Keratinocyte (primary cell): Measurements from ENCODE around the gene PTPRN2. TPM values are rescaled to one million over a fixed set of nuclear protein-coding genes. Genes with fewer than 3 reads are reported as not detected.

ENCODE experiments used
- DNase-seq: peaks from one replicate; pipeline ENCODE4 v3.0.0-alpha.2; 2011; ENCODE audit warnings: low read depth, missing footprints, low spot score
- FAIRE-seq: peaks from 2 replicates; lab custom pipeline; 2011; peaks lifted over from hg19 to GRCh38; lab: Jason Lieb, UNC
- H2AFZ ChIP-seq: 2 replicates; pipeline ENCODE4 v1.6.0; 2012; ENCODE audit warnings: low read length, control low read depth, inconsistent platforms; ENCODE audit not compliant: control insufficient read depth
- H3K27ac ChIP-seq: 2 replicates; pipeline ENCODE4 v1.5.1; 2011; ENCODE audit warnings: low read length; ENCODE audit not compliant: control insufficient read depth, insufficient read depth
- H3K27me3 ChIP-seq: 3 replicates; pipeline ENCODE4 v1.6.0; 2011; ENCODE audit warnings: low read length; ENCODE audit not compliant: control insufficient read depth, insufficient read depth; ENCODE audit errors: extremely low read depth
- H3K36me3 ChIP-seq, 2 experiments: 2 replicates in 1 of 2; 3 replicates in 1 of 2; pipeline ENCODE4 v1.5.1; 2011; ENCODE audit warnings: low read length in 2 of 2, mild to moderate bottlenecking in 1 of 2; ENCODE audit not compliant: control insufficient read depth in 2 of 2, insufficient read depth in 2 of 2; ENCODE audit errors: extremely low read depth in 1 of 2
- H3K4me1 ChIP-seq: 3 replicates; pipeline ENCODE4 v1.5.1; 2011; ENCODE audit warnings: low read length; ENCODE audit not compliant: control insufficient read depth, insufficient read depth; ENCODE audit errors: extremely low read depth
- H3K4me2 ChIP-seq: 3 replicates; pipeline ENCODE4 v1.6.0; 2011; ENCODE audit warnings: low read depth, low read length; ENCODE audit not compliant: control insufficient read depth, insufficient read depth; ENCODE audit errors: extremely low read depth
- H3K4me3 ChIP-seq, 3 experiments: fragments of 200-600 bp in 1 of 3; sonication (generic) in 1 of 3; 2 replicates in 2 of 3; 3 replicates in 1 of 3; pipeline ENCODE4 v1.5.1; 2011 to 2016; ENCODE audit warnings: low read length in 3 of 3, mild to moderate bottlenecking in 3 of 3, control low read depth in 2 of 3, inconsistent platforms in 1 of 3, low read depth in 1 of 3, mixed read lengths in 1 of 3, mixed run types in 1 of 3, moderate library complexity in 1 of 3; ENCODE audit not compliant: control insufficient read depth in 2 of 3, insufficient read depth in 2 of 3; ENCODE audit errors: extremely low read depth in 1 of 3
- H3K79me2 ChIP-seq: 2 replicates; pipeline ENCODE4 v1.6.0; 2012; ENCODE audit warnings: low read length; ENCODE audit not compliant: control insufficient read depth, insufficient read depth
- H3K9ac ChIP-seq: 3 replicates; pipeline ENCODE4 v1.6.0; 2011; ENCODE audit warnings: low read length; ENCODE audit not compliant: control insufficient read depth, insufficient read depth; ENCODE audit errors: extremely low read depth
- H3K9me1 ChIP-seq: 3 replicates; pipeline ENCODE4 v1.6.0; 2011; ENCODE audit warnings: low read length; ENCODE audit not compliant: control insufficient read depth, insufficient read depth; ENCODE audit errors: extremely low read depth
- H3K9me3 ChIP-seq: 2 replicates; pipeline ENCODE4 v1.5.1; 2012; ENCODE audit warnings: low read depth, low read length; ENCODE audit not compliant: control insufficient read depth
- H4K20me1 ChIP-seq: 3 replicates; pipeline ENCODE4 v1.6.0; 2011; ENCODE audit warnings: low read length; ENCODE audit not compliant: control insufficient read depth, insufficient read depth; ENCODE audit errors: extremely low read depth
- EZH2 ChIP-seq: IDR thresholded peaks from one replicate; pipeline ENCODE4 v1.6.1; 2012; ENCODE audit warnings: inconsistent platforms, mild to moderate bottlenecking, low read length, moderate library complexity
- dilution Hi-C: fragments of 300-500 bp; cut with MboI; formaldehyde crosslinking; loops from one replicate; pipeline ENCODE4 v1.7.0; 2020; ENCODE audit warnings: low sequenced_read_pairs; ENCODE audit not compliant: extremely low pct_ligation_motif_present
- polyA plus RNA-seq, 5 experiments: library from polyadenylated mRNA; depleted of rRNA in 3 of 5; stranded (reverse) in 3 of 5; stranded (forward) in 1 of 5; unstranded in 1 of 5; fragments of >200 nt; gene quantifications; 1 replicate in 1 of 5; 2 replicates in 3 of 5; 3 replicates in 1 of 5; pipeline versions ENCODE4 v1.2.1 to v1.2.3, GENCODE V29; 2011 to 2012; ENCODE audit warnings: missing spikeins in 2 of 5, low read depth in 1 of 5, low replicate concordance in 1 of 5
- TF ChIP-seq, protein P1 (sequence below), 3 experiments: IDR thresholded peaks in 1 of 3; conservative IDR thresholded peaks in 1 of 3; optimal IDR thresholded peaks in 1 of 3; 2 replicates in 2 of 3; 3 replicates in 1 of 3; pipeline versions ENCODE3 to v1.5.1; 2011; ENCODE audit warnings: low read length in 3 of 3, mild to moderate bottlenecking in 3 of 3, moderate library complexity in 2 of 3, control low read depth in 1 of 3, inconsistent platforms in 1 of 3; ENCODE audit not compliant: insufficient read depth in 2 of 3; ENCODE audit errors: extremely low read depth in 1 of 3

Gene PTPRN2
- polyA plus RNA-seq, 1 donor (not counting 4 experiments of a cell fraction or from before 2014, with no cell fraction given) = not detected

DNA sequence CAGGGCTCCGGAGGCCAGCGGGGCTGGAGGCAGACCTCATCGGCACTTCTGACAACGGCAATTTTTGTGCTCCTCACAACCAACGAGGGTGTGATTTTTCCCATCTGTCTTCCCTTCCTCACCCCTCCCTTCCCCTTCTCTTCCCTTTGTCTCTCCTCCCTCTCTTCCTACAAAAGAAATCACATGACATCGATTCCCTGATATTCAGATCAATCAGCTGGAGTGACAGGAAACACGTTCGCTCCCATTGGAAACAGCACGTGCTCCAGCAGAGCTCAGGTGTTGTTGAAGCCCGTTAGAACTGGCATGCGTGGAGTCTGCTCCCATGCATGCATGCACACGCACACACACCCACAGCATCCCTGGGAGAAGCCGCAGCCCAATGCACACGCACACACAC, 222.4 kb downstream of the PTPRN2 start:
- Histone ChIP-seq H3K4me3 (no peak overlapping the region), H3K9me1 (no peaks in the 10 kb centered on the region), H3K36me3 (no peaks in the 10 kb centered on the region), H3K4me2 (no peak overlapping the region), H3K4me1 (no peaks in the 10 kb centered on the region), H2AFZ (no peak overlapping the region), H4K20me1 (no peaks in the 10 kb centered on the region), H3K9me3 (peaks cover 27% of the 10 kb centered on the region), H3K79me2 (no peaks in the 10 kb centered on the region), H3K27ac (no peak overlapping the region), H3K9ac (no peak overlapping the region), H3K27me3 (no peaks in the 10 kb centered on the region)
- DNase-seq (no peak), FAIRE-seq (no peak)
- TF ChIP-seq, protein P1, sequence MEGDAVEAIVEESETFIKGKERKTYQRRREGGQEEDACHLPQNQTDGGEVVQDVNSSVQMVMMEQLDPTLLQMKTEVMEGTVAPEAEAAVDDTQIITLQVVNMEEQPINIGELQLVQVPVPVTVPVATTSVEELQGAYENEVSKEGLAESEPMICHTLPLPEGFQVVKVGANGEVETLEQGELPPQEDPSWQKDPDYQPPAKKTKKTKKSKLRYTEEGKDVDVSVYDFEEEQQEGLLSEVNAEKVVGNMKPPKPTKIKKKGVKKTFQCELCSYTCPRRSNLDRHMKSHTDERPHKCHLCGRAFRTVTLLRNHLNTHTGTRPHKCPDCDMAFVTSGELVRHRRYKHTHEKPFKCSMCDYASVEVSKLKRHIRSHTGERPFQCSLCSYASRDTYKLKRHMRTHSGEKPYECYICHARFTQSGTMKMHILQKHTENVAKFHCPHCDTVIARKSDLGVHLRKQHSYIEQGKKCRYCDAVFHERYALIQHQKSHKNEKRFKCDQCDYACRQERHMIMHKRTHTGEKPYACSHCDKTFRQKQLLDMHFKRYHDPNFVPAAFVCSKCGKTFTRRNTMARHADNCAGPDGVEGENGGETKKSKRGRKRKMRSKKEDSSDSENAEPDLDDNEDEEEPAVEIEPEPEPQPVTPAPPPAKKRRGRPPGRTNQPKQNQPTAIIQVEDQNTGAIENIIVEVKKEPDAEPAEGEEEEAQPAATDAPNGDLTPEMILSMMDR (optimal IDR thresholded peaks at IDR 0.05 in 1 of 3, IDR thresholded peaks at IDR 0.05 in 1 of 3, conservative IDR thresholded peaks at IDR 0.05 in 1 of 3; ENCODE audit: extremely low read depth in 1 of 3, insufficient read depth in 2 of 3, low read length in 3 of 3) = no peak
- TF ChIP-seq EZH2 = no peak
- dilution Hi-C loops = no loop called here

DNA sequence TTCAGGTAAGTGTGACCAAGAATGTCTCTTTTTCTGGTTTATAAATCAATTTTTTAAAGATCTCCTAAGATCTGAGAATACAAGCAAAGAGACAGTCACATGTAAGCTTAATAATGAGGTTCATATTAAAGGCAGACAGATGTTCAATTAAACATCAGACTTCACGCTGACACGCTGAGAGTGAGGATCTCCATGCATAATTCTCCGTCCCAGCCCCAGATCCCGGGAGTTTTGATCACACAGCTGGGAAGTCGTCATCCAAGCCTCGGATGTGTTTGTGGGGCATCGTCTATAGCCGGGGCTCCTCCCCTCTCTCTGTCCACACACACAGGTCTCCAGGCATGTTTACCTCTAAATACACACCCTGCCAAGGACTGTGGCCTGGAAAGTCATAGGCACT, 223.2 kb downstream of the PTPRN2 start:
- no peak overlapping the region for H3K9ac ChIP-seq
- dilution Hi-C loops = no loop called here
- H3K27ac ChIP-seq = no peak overlapping the region
- H3K4me3 ChIP-seq = no peak overlapping the region
- H3K9me3 ChIP-seq = peaks cover 25% of the 10 kb centered on the region
- H4K20me1 ChIP-seq = no peaks in the 10 kb centered on the region
- H2AFZ ChIP-seq = no peak overlapping the region
- TF ChIP-seq, protein P1 (optimal IDR thresholded peaks at IDR 0.05 in 1 of 3, IDR thresholded peaks at IDR 0.05 in 1 of 3, conservative IDR thresholded peaks at IDR 0.05 in 1 of 3; ENCODE audit: extremely low read depth in 1 of 3, insufficient read depth in 2 of 3, low read length in 3 of 3) = no peak
- TF ChIP-seq EZH2 = no peak
- no peaks in the 10 kb centered on the region for H3K9me1 ChIP-seq
- H3K79me2 ChIP-seq = no peaks in the 10 kb centered on the region
- DNase-seq (no peak), FAIRE-seq (no peak)
- H3K4me2 ChIP-seq = no peak overlapping the region
- no peaks in the 10 kb centered on the region for H3K36me3 ChIP-seq
- no peaks in the 10 kb centered on the region for H3K4me1 ChIP-seq
- H3K27me3 ChIP-seq = no peaks in the 10 kb centered on the region
